Measurements from ENCODE around the gene TNFRSF12A. TPM values are rescaled to one million over a fixed set of nuclear protein-coding genes. Genes with fewer than 3 reads are reported as not detected.
"Not testable (repeated sequence)": the region's sequence is repeated elsewhere in the genome, so short reads cannot be mapped to it uniquely, and the experiment has no call there.

Gene TNFRSF12A
- polyA plus RNA-seq, 6 donors from 2014 or later, result not detected

DNA sequence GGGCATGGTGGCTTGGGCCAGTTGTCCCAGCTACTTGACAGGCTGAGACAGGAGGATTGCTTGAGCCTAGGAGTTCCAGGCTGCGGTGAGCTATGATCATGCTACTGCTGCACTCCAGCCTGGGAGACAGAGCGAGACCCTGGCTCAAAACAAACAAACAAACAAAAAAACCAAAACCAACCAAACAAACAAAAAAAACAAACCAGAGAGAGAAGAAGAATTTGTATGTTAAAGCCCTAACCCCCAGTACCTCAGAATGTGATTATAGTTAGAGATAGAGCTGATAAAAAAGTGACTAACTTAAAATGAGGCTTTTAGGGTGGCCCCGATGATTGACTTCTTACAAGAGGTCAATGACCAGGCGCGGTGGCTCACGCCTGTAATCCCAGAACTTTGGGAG, 24.5 kb downstream of the TNFRSF12A start:
- Mint-ChIP-seq H3K4me1 (peaks cover 6 to 19% (median 15%) of the 10 kb centered on the region in 3 donors), H3K9me3 (peaks cover 0 to 2% (median 0%) of the 10 kb centered on the region in 7 donors), H3K36me3 (no peaks in the 10 kb centered on the region), H3K27me3 (peaks cover 26 to 78% (median 45%) of the 10 kb centered on the region in 3 donors), H3K4me3 (peak overlapping the region; percentile 52 to 89 (median 78)), H3K27ac (peak overlapping the region in 1 of 6 donors; percentile 72)
- ATAC-seq (ENCODE audit: low read depth in 2 of 2) (no peak), DNase-seq (no peak)

GRCh38 chr16:3045758-3046640, 25.8 kb downstream of the TNFRSF12A start, which contains the start of gene MMP25:
MMP25 (plus strand) TSS chr16:3046561; CDS start chr16:3046918, 357 bp downstream.
- Mint-ChIP-seq H3K4me3 (peak within 1 kb of the TSS; percentile 69 to 89 (median 79)), H3K27ac (peak within 1 kb of the TSS in 1 of 6 donors; percentile 6), H3K4me1 (peaks cover 6 to 19% (median 15%) of the 10 kb centered on the region in 3 donors), H3K9me3 (peaks cover 0 to 2% (median 0%) of the 10 kb centered on the region in 7 donors), H3K36me3 (no peaks in the 10 kb centered on the region), H3K27me3 (peaks cover 19 to 69% (median 36%) of the 10 kb centered on the region in 3 donors)
- ATAC-seq (ENCODE audit: low read depth in 2 of 2) (peak; percentile 92 to 93), DNase-seq (peak; percentile 58)

DNA sequence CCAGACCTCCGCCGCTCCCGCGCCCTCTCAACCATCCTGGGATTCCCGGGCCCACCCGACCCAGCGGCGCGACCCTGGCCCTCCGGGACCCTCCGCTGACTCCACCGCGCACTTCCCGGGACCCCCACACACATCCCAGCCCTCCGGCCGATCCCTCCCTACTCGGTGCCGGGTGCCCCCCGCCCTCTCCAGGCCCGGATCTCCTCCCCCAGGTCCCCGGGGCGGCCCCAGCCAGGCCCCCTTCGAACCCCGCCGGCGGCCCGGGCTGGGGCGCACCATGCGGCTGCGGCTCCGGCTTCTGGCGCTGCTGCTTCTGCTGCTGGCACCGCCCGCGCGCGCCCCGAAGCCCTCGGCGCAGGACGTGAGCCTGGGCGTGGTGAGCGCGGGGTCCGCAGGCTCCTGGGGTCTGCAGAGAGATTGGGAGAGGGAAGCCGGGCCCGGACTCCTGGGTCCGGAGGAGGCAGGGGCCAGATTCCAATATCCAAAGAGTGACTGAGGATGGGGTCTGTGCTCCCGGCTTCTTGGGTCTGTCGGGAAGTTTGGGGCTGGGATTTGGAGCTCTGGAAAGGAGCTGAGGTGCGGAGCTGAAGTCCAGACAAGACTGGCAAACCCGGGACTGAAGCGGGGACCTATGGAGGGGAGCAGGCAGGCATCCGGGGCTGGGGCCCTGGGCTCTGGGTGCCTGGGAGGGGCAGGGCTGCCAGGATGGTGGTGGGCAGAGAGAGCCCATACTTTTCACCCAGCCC, 26.6 kb downstream of the TNFRSF12A start:
- Mint-ChIP-seq H3K36me3 (no peaks in the 10 kb centered on the region), H3K4me1 (peaks cover 6 to 19% (median 15%) of the 10 kb centered on the region in 3 donors), H3K27ac (no peak overlapping the region), H3K4me3 (peak overlapping the region; percentile 35 to 78 (median 68)), H3K9me3 (peaks cover 0 to 2% (median 0%) of the 10 kb centered on the region in 7 donors), H3K27me3 (peaks cover 19 to 65% (median 36%) of the 10 kb centered on the region in 3 donors)
- peak in 1 of 2 donors; percentile 16 for ATAC-seq (ENCODE audit: low read depth in 2 of 2)
- DNase-seq, result no peak

DNA sequence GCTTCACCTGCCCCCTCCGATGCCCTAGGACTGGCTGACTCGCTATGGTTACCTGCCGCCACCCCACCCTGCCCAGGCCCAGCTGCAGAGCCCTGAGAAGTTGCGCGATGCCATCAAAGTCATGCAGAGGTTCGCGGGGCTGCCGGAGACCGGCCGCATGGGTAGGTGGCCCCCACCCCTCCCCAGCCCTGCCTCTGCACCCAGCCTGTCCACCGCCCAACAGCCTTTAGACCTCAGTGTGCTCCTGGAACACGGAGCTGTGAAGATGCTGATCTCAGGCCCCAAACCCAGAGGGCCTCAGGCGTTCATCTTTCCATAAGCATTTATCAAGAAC, 27.2 kb downstream of the TNFRSF12A start:
- H3K9me3 Mint-ChIP-seq, result peaks cover 0 to 2% (median 0%) of the 10 kb centered on the region in 7 donors
- DNase-seq, result no peak
- no peaks in the 10 kb centered on the region for H3K36me3 Mint-ChIP-seq
- peaks cover 19 to 65% (median 36%) of the 10 kb centered on the region in 3 donors for H3K27me3 Mint-ChIP-seq
- ATAC-seq (ENCODE audit: low read depth in 2 of 2), result no peak
- H3K4me1 Mint-ChIP-seq, result peaks cover 6 to 19% (median 15%) of the 10 kb centered on the region in 3 donors
- H3K27ac Mint-ChIP-seq, result no peak overlapping the region
- H3K4me3 Mint-ChIP-seq, result peak overlapping the region in 7 of 8 donors; percentile 35 to 81 (median 72)

DNA sequence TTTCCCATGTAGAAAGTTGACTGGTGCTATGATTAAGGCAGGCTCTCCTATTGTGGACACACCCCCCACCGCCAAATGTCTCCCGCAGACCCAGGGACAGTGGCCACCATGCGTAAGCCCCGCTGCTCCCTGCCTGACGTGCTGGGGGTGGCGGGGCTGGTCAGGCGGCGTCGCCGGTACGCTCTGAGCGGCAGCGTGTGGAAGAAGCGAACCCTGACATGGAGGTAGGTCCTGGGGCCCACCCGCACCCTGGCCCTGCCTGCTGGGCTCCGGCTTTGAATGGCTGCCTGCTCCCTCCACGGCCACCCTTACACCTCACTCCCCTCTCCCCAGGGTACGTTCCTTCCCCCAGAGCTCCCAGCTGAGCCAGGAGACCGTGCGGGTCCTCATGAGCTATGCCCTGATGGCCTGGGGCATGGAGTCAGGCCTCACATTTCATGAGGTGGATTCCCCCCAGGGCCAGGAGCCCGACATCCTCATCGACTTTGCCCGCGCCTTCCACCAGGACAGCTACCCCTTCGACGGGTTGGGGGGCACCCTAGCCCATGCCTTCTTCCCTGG, 29.8 kb downstream of the TNFRSF12A start:
- DNase-seq, result no peak
- no peak for ATAC-seq (ENCODE audit: low read depth in 2 of 2)
- Mint-ChIP-seq H3K4me3 (no peak overlapping the region), H3K9me3 (peaks cover 0 to 2% (median 0%) of the 10 kb centered on the region in 7 donors), H3K4me1 (peaks cover 13 to 19% (median 16%) of the 10 kb centered on the region in 3 donors), H3K36me3 (no peaks in the 10 kb centered on the region), H3K27me3 (peaks cover 6 to 39% (median 18%) of the 10 kb centered on the region in 3 donors), H3K27ac (no peak overlapping the region)

- no peaks in the 10 kb centered on the region for H3K36me3 Mint-ChIP-seq
- H3K27me3 Mint-ChIP-seq, result peaks cover 6 to 34% (median 16%) of the 10 kb centered on the region in 3 donors
- H3K4me1 Mint-ChIP-seq, result peaks cover 16 to 20% (median 16%) of the 10 kb centered on the region in 3 donors
- H3K4me3 Mint-ChIP-seq, result no peak overlapping the region
- ATAC-seq (ENCODE audit: low read depth in 2 of 2) (no peak), DNase-seq (no peak)
- no peaks in the 10 kb centered on the region for H3K9me3 Mint-ChIP-seq
- no peak overlapping the region for H3K27ac Mint-ChIP-seq
These were observed 30.3 kb downstream of the TNFRSF12A start for GRCh38 chr16:3050487-3050886.

DNA sequence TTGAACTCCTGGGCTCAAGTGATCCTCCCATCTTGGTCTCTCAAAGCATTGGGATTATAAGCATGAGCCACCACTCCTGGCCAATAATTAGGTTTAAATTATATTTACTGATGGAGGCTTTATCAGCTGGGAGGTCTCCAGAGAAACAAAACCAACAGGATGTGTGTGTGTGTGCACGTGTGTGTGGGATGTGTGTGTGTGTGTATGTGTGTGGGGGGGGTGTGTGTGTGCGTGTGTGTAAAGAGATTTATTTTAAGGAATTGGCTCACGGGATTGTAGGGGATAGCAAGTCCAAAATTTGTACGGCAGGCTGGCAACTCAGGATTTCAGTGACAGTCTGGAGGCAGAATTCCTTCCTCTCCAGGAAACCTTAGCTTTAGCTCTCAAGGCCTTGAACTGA, 30.8 kb downstream of the TNFRSF12A start:
- no peaks in the 10 kb centered on the region for H3K9me3 Mint-ChIP-seq
- no peak for DNase-seq
- H3K4me3 Mint-ChIP-seq, result no peak overlapping the region
- no peaks in the 10 kb centered on the region for H3K36me3 Mint-ChIP-seq
- peaks cover 15 to 24% (median 16%) of the 10 kb centered on the region in 3 donors for H3K4me1 Mint-ChIP-seq
- no peak overlapping the region for H3K27ac Mint-ChIP-seq
- peaks cover 6 to 32% (median 16%) of the 10 kb centered on the region in 3 donors for H3K27me3 Mint-ChIP-seq
- ATAC-seq (ENCODE audit: low read depth in 2 of 2), result no peak

DNA sequence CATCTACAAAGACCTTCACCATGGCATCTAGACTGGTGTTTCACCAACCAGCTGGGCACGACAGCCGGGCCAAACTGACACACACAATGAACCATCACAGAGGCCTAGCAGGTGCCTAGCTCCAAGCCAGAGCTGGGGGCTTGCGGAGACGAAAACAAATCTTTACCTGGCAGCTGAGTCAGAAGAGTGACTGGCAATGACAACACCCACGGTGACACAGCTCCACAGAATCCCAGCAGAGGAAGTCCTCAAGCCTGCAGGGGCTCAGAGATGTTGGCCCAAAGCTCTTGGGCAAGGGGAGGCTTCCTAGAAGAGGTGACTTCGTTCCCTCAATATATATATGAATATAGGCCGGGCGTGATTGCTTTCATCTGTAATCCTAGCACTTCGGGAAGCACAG, 31.3 kb downstream of the TNFRSF12A start:
- H3K27me3 Mint-ChIP-seq, result peaks cover 6 to 30% (median 16%) of the 10 kb centered on the region in 3 donors
- ATAC-seq (ENCODE audit: low read depth in 2 of 2) (no peak), DNase-seq (no peak)
- no peak overlapping the region for H3K4me3 Mint-ChIP-seq
- peaks cover 14 to 24% (median 16%) of the 10 kb centered on the region in 3 donors for H3K4me1 Mint-ChIP-seq
- H3K27ac Mint-ChIP-seq, result no peak overlapping the region
- no peaks in the 10 kb centered on the region for H3K36me3 Mint-ChIP-seq
- no peaks in the 10 kb centered on the region for H3K9me3 Mint-ChIP-seq

DNA sequence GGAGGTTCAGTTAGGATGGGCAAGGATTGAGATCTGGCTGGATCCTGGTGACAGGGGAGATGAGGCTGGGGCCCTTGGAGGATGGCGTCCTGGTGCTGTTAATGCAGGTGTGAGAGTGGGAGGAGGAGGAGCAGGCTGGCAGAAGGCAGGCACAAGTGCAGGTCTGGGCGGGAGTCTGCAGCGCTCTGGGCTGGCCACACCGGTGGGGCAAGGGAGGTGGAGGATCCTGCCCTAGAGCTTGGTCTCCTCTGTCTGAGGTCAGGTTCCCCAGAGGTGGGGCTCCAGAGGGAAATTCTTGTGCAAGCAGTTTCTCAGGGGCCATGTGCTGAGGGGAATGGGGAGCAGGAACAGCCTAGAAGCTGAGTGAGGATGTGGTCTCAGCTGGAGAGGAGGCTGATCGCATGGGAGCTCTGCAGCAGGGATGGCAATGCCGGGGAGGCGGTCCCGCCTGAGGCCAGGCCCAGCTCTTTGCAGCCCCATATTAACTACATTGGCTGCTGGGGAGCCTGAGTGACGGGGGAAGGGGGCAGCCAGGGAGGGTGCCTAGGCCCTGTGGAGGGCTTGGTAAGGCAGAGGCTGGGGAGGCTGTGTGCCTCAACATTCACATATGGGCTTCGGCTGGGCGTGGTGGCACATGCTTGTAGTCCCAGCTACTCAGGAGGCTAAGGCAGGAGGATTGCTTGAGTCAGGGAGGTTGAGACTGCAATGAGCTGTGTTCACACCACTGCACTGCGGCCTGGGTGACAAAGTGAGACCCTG, 32.6 kb downstream of the TNFRSF12A start:
- not testable (repeated sequence) for H3K9me3 Mint-ChIP-seq; H3K4me3 Mint-ChIP-seq; ATAC-seq (ENCODE audit: low read depth in 2 of 2)

GRCh38 chr16:3053330-3053710, 33.2 kb downstream of the TNFRSF12A start:
- not testable (repeated sequence) for ATAC-seq (ENCODE audit: low read depth in 2 of 2); H3K27ac Mint-ChIP-seq; H3K36me3 Mint-ChIP-seq; H3K9me3 Mint-ChIP-seq; DNase-seq
- Mint-ChIP-seq H3K27me3 (peaks cover 3 to 15% (median 10%) of the 10 kb centered on the region in 3 donors), H3K4me3 (peak overlapping the region in 1 of 8 donors; percentile 11), H3K4me1 (peaks cover 19 to 27% (median 20%) of the 10 kb centered on the region in 3 donors)

More for the DNA sequence above, 32.6 kb downstream of the TNFRSF12A start:
- H3K36me3 Mint-ChIP-seq, DNase-seq, H3K27ac Mint-ChIP-seq: not testable (repeated sequence)
- peaks cover 19 to 28% (median 20%) of the 10 kb centered on the region in 3 donors for H3K4me1 Mint-ChIP-seq
- peaks cover 6 to 20% (median 16%) of the 10 kb centered on the region in 3 donors for H3K27me3 Mint-ChIP-seq

DNA sequence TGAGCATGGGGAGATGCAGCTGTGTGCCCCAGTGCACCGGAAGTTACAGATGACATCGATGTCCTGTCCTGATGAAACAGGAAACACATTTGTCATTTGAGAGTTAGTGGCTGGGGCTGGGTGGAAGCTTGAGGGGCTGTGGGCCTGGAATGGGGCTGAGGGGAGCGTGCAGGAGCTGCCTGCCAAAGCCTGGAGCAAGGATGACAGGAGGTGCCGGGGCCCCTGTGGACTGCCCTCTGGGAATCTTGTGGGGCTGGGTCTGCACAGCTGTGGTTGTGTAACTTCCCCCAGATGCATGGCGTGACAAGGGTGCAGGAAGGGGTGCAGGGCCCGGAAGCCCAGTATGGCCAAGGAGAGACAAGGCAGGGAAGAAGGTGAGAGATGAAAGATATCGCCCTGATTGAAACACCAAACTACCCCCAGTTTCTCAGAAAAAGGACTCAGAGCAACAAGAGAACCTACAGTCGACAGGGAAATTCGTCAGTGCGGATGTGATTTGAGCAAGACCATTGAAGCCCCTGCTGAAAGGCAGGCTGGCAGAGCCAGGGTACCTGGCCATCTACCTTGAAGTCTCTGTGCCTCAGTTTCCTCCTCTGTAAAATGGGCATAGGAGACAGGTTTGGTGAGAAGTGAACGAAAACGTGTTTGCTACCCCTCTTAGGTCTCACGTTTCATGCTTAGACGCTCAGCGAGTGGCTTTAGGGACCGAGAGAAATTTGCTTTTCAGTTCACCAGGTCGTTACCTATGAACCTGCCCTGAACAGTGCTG, 35.0 kb downstream of the TNFRSF12A start:
- peak overlapping the region in 2 of 6 donors; percentile 2 to 65 for H3K27ac Mint-ChIP-seq
- H3K9me3 Mint-ChIP-seq, result no peaks in the 10 kb centered on the region
- H3K4me3 Mint-ChIP-seq, result peak overlapping the region in 3 of 8 donors; percentile 23 to 57 (median 37)
- ATAC-seq (ENCODE audit: low read depth in 2 of 2) (no peak), DNase-seq (no peak)
- H3K4me1 Mint-ChIP-seq, result peaks cover 25 to 31% (median 30%) of the 10 kb centered on the region in 3 donors
- no peaks in the 10 kb centered on the region for H3K36me3 Mint-ChIP-seq
- H3K27me3 Mint-ChIP-seq, result peaks cover 0 to 3% (median 0%) of the 10 kb centered on the region in 3 donors

- H3K9me3 Mint-ChIP-seq; ATAC-seq (ENCODE audit: low read depth in 2 of 2); H3K27me3 Mint-ChIP-seq; H3K36me3 Mint-ChIP-seq; DNase-seq; H3K27ac Mint-ChIP-seq: not testable (repeated sequence)
- H3K4me3 Mint-ChIP-seq, result peak overlapping the region in 3 of 8 donors; percentile 25 to 57 (median 37)
- peaks cover 25 to 31% (median 30%) of the 10 kb centered on the region in 3 donors for H3K4me1 Mint-ChIP-seq
These were observed 35.6 kb downstream of the TNFRSF12A start for GRCh38 chr16:3055734-3056115.

Data from naive B cell (primary cell).